GM23248 (cell line): ENCODE data around the gene FLOT2.

ENCODE experiments used
- EZH2 ChIP-seq: fragments of 200-600 bp; sonication (generic); IDR thresholded peaks from 2 replicates; pipeline ENCODE4 v1.6.1; 2018; ENCODE audit warnings: antibody characterized with exemption, mild to moderate bottlenecking; ENCODE audit not compliant: insufficient read depth, poor library complexity, severe bottlenecking
- EZH2phosphoT487 ChIP-seq: fragments of 200-600 bp; sonication (generic); IDR thresholded peaks from 2 replicates; pipeline ENCODE4 v1.6.1; 2018; ENCODE audit warnings: antibody characterized with exemption, moderate library complexity, mild to moderate bottlenecking, low read depth; ENCODE audit not compliant: insufficient read depth

GRCh38 chr17:28937044-28937729 lies 39.7 kb upstream of the FLOT2 start:
- no peak for TF ChIP-seq EZH2phosphoT487
- TF ChIP-seq EZH2 = no peak
